Uterus (tissue), 4 donors: Measurements from ENCODE around the gene CABP7. TPM values are rescaled to one million over a fixed set of nuclear protein-coding genes. Genes with fewer than 3 reads are reported as not detected.
A peak's percentile ranks its signal among the peaks of the same experiment; 100 is the strongest.

Experiments
- DNase-seq, 2 donors: peaks; one replicate each; pipeline ENCODE4 v3.0.0-alpha.2; 2019 to 2020
- H3K27ac ChIP-seq, 2 donors: fragments of 200-600 bp; sonication (generic); 1 replicate in 1 of 2; 2 replicates in 1 of 2; pipeline ENCODE4 v1.5.1; 2016 to 2018
- H3K27me3 ChIP-seq, 2 donors: fragments of 200-600 bp; sonication (generic); one replicate each; pipeline ENCODE4 v1.5.1; 2018 to 2019; ENCODE audit warnings: control low read depth in 1 of 2
- H3K36me3 ChIP-seq, 2 donors: fragments of 200-600 bp; sonication (generic); one replicate each; pipeline ENCODE4 v1.5.1; 2019; ENCODE audit warnings: control low read depth in 1 of 2
- H3K4me1 ChIP-seq, 2 donors: fragments of 200-600 bp; sonication (generic); one replicate each; pipeline ENCODE4 v1.5.1; 2018 to 2019; ENCODE audit warnings: control low read depth in 1 of 2
- H3K4me3 ChIP-seq, 2 donors: fragments of 200-600 bp; sonication (generic); 1 replicate in 1 of 2; 2 replicates in 1 of 2; pipeline ENCODE4 v1.5.1; 2018 to 2019; ENCODE audit warnings: mild to moderate bottlenecking in 1 of 2
- H3K9me3 ChIP-seq, 2 donors: fragments of 200-600 bp; sonication (generic); one replicate each; pipeline ENCODE4 v1.5.1; 2019; ENCODE audit warnings: control low read depth in 1 of 2
- CTCF ChIP-seq, 4 experiments: fragments of 200-600 bp in 2 of 4; fragments of 450-650 bp in 2 of 4; sonication (generic) in 2 of 4; IDR thresholded peaks; one replicate each; pipeline ENCODE4 v1.5.1; 2016 to 2019; ENCODE audit warnings: antibody characterized with exemption in 4 of 4, mild to moderate bottlenecking in 2 of 4, moderate library complexity in 1 of 4
- POLR2A ChIP-seq, 2 donors: fragments of 450-650 bp; IDR thresholded peaks; one replicate each; pipeline ENCODE4 v1.6.1; 2016; ENCODE audit warnings: antibody characterized with exemption in 2 of 2, mild to moderate bottlenecking in 1 of 2, moderate library complexity in 1 of 2
- intact Hi-C: fragments of 100-400 bp; cut with DNase I; formaldehyde crosslinking; loops from one replicate; pipeline ENCODE4 v1.15.1; 2023; ENCODE audit warnings: low total_unique reads
- total RNA-seq, 4 donors: library from RNA; depleted of rRNA in 3 of 4; stranded (reverse); fragments of >200 nt in 3 of 4; gene quantifications; one replicate each; pipeline versions ENCODE4 v1.1.0 to v1.2.4, GENCODE V29; 2014 to 2023
- donor health status: DM: yes; HTN: yes; CAD: no.

CABP7 gene
- total RNA-seq, 4 donors from 2014 or later: 0.14 TPM; not detected in 3

- Histone ChIP-seq H3K4me3 (peak within 1 kb of the TSS; percentile 91 to 94), H3K27me3 (no peaks in the 10 kb centered on the region), H3K9me3 (no peaks in the 10 kb centered on the region), H3K27ac (peak within 1 kb of the TSS; percentile 86), H3K36me3 (no peaks in the 10 kb centered on the region), H3K4me1 (peaks cover 7 to 11% of the 10 kb centered on the region in 2 donors)
- intact Hi-C loops: no loop called here
- peak; percentile 90 to 95 for DNase-seq
- TF ChIP-seq POLR2A (IDR thresholded peaks at IDR 0.05): peak; percentile 56 to 76
- peak in 1 of 4 experiments; percentile 16 for TF ChIP-seq CTCF (IDR thresholded peaks at IDR 0.05)
Measured at GRCh38 chr22:29766632-29767170, 46.9 kb downstream of the CABP7 start, which contains the start of gene ZMAT5. ZMAT5 (minus strand) TSS chr22:29767007; CDS start chr22:29748544, 18,463 bp downstream.

GRCh38 chr22:29767171-29768051, 47.6 kb downstream of the CABP7 start, which contains the start of gene UQCR10:
UQCR10 (plus strand) TSS chr22:29767369; CDS start chr22:29767399, 30 bp downstream.
- Histone ChIP-seq H3K9me3 (no peaks in the 10 kb centered on the region), H3K4me3 (peak within 1 kb of the TSS; percentile 91 to 94), H3K4me1 (peaks cover 7 to 11% of the 10 kb centered on the region in 2 donors), H3K36me3 (no peaks in the 10 kb centered on the region), H3K27me3 (no peaks in the 10 kb centered on the region), H3K27ac (peak within 1 kb of the TSS; percentile 86)
- DNase-seq: peak; percentile 88 to 91
- no peak for TF ChIP-seq CTCF (IDR thresholded peaks at IDR 0.05)
- TF ChIP-seq POLR2A (IDR thresholded peaks at IDR 0.05): peak; percentile 27 to 50
- intact Hi-C loops: no loop called here

- intact Hi-C loops: no loop called here
- Histone ChIP-seq H3K36me3 (no peaks in the 10 kb centered on the region), H3K4me1 (peaks cover 7 to 11% of the 10 kb centered on the region in 2 donors), H3K9me3 (no peaks in the 10 kb centered on the region), H3K4me3 (peak overlapping the region; percentile 91 to 94), H3K27ac (no peak overlapping the region), H3K27me3 (no peaks in the 10 kb centered on the region)
- no peak for DNase-seq
- TF ChIP-seq POLR2A (IDR thresholded peaks at IDR 0.05): no peak
- no peak for TF ChIP-seq CTCF (IDR thresholded peaks at IDR 0.05)
Measured at GRCh38 chr22:29768052-29768693, 48.4 kb downstream of the CABP7 start.

- peaks cover 7 to 11% of the 10 kb centered on the region in 2 donors for H3K4me1 ChIP-seq
- intact Hi-C loops: no loop called here
- no peaks in the 10 kb centered on the region for H3K9me3 ChIP-seq
- no peak overlapping the region for H3K27ac ChIP-seq
- H3K27me3 ChIP-seq: no peaks in the 10 kb centered on the region
- no peak for DNase-seq
- H3K36me3 ChIP-seq: no peaks in the 10 kb centered on the region
- no peak overlapping the region for H3K4me3 ChIP-seq
- no peak for TF ChIP-seq CTCF (IDR thresholded peaks at IDR 0.05)
- TF ChIP-seq POLR2A (IDR thresholded peaks at IDR 0.05): no peak
Measured at GRCh38 chr22:29769723-29770321, 50.0 kb downstream of the CABP7 start.
